HG03175 (cell line): ENCODE data around the gene HHATL.

ENCODE experiments used
- ATAC-seq: cut with Tn5 transposase; IDR thresholded peaks from one replicate; pipeline ENCODE4 v1.9.1; 2021; ENCODE audit warnings: mild to moderate bottlenecking, moderate library complexity; ENCODE audit not compliant: unreplicated experiment

Gene HHATL

DNA sequence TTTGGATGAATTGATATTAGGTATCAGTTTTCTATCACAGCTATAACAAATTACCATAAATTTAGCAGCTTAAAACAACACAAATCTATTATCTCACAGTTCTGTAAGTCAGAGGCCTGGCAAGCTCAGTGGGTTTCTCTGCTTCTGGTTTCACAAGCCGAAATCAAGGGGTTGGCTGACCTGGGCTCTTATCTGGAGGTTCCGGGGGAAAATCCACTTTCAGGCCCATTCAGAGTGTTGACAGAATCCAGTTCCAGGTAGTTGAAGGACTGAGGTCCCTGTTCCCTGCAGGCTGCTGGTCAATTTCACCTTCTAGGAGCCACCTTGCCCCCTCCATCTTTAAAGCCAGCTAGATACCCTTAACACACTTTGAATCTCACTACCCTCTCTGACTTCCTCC, 11.1 kb upstream of the HHATL start:
- ATAC-seq, result no peak

DNA sequence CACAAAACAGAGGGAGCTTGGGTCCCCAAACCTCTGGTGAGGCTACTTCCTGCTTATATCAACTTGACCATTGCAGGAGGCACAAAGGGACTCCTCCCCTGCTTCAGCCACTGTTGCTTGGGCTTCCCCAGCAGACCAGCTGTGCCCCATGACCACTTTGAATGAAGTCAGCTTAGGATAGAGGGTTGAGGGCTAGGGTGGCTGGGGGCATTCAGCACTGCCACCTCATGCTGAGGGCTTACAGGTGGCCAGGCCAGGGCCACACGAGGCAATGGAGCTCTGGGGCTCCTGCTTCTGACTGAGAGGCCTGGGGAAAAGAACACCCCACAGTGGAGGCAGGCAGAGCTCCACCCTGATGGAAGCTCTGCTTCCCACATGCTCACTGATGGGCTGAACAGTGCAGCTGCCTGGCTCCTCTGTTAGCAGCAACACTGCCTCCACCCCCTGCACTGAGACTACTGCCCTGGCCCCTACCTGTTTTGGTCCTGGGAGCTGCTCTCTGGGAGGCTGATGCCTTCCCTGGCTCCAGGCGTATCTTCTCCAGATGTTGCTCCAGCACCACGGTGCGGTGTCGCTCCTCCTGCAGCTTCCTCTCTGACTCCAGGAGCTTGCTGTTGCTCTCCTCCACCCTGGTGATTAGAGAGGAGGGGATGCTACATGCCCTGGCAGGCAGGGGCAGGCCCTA, 10.2 kb upstream of the HHATL start:
- no peak for ATAC-seq

DNA sequence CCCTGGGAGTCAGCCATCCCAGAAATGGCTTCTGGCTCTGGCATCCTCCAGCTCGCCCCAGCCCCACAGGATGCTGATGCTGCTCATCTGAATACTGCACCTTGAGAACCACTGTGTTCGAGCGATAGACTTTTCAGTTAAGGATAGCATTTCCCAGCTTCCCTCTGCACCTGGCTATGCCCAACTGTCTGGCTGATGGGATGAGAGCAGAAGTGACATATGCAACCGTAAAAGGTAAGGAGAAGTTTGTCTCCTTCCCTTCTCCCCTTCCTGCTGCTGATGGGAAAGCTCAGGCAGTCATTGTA, 9.7 kb upstream of the HHATL start:
- ATAC-seq, result no peak

DNA sequence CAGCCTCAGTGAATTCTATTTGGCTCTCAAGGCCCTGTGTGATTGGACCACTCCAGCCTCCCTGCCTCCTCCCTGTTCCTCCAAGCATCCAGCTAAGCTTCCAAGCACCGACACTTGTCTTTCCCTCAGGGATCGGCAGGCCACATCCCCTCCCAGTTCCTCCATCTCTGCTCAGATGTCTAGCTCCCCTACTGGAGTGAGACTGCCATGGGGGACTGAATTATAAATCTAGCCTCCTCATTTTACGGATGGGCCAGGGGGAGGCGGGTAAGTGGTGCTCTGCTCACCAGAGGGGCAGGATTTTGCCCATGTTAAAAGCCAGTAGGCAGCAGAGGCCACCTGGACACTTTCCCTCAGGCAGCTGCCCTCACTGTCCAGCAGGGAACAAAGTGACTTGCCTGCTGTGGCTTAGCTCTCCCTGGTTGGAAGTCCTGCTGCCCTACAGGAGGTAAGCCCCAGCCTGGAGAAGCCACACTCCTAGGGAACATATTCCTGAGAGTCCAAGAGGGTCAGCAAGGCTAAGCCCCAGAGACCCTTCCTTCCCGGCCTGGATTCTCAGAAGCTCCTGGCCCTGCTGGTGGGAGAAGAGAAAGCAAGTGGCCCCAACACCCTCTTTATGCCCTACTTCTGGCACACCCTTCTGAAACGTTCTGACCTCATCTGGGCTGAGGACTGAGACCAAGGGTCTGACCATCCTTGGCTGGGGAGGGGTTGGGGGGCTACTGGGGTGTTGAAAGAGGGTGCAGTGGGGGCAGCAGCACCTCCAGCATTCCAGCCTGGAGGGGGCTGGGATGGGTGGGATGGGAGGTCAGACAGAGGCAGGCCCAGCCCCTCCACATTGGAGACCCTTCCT, 9.1 kb upstream of the HHATL start:
- no peak for ATAC-seq

DNA sequence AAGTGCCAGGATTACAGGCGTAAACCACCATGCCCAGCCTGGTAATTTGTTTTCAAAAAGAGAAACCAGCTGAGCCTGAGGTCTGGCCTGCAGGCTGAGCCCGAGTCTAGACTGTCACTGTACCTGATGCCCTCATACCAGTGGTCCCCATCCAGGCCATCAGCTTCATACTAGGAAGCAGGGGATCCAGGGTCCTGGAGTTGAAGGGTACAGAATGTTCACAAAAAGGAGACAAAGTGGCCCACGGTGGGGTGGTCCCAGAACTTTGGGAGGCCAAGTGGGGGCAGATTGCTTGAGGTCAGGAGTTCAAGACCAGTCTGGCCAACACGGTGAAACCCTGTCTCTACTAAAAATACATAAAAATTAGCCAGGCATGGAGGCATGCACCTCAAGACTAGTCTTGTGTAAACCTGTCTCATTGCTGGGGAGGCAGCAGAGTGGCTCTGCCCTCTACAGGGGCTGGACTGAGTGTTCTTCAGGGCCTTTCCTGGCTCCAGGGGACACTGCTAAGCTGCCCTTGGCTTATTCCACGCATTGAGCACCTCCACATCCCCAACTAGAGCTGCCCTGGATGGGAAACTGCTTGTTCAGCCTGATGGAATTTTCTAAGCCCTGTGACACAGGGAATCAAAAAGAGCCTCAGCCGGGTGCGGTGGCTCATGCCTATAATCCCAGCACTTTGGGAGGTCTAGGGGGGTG, 7.9 kb upstream of the HHATL start:
- ATAC-seq, result no peak

DNA sequence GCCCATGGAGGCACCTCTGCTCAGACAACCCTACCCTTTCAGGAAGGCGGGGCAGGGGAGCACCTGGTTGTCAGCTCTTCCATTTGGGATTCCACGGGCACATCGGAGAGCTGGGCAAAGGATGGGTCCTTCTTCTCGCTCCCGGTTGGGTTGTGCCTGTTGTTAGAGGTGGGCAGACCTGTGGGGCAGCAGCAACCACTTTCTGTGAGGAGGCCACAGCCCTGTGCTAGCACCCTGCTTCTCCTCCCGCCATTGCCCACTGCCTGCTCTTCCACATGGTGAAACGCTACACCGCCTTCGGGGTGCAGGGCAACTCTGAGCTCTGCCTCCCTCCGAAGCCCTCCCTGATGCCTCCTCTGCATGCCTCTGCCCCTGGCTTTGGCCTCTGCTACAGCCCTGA, 7.0 kb upstream of the HHATL start:
- ATAC-seq, result no peak

DNA sequence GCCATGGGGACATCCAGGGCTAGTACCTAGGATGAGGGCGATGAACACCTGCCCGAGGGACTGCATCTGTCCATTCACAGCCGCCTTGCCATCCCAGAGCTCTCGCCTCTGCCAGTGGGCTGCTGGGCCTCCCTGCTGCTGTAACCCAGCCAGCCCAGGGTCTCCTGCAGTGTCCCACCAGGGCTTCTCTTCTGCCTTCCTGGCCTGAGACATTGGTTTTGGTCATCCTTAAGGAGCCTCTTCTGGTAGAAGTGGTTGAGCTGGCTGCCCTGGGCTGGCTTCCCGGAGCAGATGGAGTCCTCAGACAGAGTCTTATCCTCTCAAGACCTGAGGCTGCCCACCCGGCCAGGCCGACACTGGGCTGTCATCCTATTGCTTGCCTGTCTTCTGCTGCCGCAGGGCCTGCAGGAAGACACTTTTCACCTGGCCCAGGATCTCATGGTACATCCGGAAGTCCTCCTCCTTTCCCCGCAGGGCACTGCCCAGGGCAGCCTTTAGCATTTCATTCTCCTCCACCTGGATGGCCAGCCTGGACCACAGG, 6.1 kb upstream of the HHATL start:
- no peak for ATAC-seq

DNA sequence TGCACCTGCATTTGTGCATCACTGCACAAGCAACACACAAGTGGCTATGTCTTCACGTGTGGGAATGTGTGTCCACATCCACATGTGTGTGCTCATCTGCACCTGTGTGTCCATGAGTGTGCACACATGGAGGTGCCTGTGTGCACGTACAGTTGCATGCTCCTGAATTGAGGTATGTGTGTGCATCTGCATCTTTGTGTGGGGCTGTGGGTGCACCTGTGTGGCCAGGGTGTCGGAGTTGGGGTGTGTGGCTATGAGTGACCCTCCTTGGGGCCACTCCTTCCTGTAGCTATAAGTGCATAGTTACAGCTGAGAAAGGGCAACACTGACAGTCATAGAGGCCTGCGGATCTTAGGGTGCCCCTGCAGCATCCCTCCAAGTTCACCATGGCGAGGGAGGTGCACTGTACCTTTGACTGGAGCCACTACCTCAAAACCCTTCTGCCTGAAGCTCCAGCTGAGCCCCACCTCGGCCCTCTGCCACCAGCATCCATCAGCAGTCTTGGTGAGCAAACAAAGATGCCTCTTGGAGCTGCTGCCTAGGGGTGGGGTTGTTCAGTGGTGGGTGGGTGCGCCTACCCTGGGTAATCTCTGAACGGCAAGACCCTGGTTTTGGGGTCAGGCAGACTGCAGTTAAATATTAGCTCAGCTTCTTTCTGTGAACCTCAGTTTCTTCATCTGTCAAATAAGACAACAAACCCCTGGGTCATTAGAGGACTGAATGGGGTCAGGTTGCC, 5.2 kb upstream of the HHATL start:
- ATAC-seq, result no peak

DNA sequence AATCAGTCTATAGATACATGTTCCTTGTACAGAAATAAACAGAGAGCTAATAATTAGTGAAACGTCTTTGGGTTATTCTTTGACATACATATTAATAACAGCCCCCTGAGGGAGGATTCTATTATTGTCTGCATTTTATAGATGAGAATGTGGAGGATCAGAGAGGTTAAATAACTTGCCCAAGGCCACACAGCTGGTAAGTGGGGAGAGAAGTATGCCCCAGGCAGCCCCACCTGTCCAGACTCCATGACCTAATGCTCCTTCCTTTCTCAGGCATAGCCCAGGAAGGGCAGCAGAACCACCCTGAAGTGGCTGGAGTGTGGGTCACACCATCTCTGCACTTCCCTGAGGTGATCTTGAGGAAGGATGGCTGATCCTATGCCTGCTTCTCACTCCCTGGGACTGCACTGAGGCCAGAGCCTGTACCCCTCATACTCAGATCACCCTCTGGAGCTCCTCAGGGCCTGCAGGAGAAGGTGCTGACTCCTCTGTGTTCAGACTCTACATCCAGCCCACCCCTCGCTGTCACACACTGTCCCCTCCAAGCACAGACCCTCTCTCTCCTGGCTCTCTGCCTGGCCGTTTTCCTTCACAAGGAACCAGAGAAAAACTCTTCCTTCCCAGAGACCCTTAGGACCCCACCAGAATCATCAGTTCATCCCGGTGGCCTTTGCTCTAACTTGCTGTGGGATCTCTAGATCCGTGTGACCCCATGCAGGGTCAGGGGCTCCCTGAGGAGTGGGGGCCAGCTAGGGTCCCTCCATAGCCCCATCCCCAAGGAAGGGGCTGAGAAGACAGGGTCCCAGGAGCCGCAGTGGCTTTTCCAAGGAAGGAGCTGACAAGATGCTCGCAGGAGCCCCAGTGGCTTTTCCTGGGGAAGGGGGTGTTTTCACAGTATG, 4.4 kb upstream of the HHATL start:
- no peak for ATAC-seq

DNA sequence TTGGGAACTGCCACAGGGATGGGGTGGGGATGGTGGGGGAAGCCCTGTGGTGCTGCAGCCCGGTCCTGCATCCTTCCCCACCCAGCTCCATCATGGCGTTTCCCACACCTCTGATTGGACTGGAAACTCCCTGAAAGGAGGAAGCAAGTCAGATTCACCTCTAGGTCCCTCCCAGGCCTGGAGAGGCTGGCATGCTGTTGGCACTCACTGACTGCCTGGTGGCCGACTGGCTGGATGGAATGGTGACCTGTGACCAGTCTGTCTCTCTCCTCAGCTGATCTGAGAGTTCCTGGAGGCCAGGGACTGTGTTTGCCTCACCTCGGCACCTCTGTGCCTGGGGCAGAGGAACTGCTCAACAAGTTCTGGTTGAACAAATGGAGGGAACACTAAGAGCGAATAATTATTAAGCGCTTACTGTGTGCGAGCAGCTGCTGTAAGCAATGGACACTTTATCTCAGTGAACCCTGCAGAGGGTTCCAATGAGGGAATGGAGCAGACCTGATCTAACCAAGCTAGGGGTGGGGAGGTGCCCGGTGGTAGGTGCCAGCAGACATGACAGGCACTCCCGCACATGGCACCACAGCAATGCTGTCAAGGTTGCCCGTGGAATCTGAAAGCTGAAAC, 3.5 kb upstream of the HHATL start:
- no peak for ATAC-seq

DNA sequence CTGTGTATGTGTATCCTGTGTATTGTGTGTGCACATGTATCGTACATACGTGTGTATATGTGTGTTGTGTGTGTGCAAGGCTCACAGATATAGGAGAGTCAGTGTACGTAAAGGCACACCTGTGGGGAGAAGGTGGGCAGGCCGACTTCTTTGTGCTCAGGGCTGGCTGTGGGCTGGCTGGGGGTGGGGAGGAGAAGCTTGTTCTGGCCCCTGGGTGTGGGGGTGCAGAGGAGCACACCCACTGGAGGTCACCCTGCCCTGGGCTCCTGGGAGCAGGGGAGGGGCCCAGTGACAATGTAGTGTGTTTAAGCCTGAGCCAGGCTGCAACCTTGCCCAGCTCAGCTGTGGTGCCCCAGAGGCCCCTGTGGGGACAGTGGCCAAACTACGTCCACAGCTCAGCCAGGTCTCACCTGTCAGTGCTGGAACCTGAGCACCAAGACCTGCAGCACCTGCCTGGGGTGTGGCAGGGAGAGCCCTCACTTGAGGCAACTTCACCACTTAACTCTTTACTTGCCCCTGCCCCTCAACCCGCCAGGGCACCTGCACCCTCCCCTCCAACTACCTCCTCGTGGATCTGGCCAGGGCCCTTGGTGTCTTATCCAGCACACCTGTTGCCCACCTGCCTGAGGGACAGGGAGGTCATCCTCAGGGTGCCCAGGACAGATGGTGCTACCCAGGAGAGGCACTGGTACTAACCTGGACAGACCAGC, 2.6 kb upstream of the HHATL start:
- no peak for ATAC-seq

DNA sequence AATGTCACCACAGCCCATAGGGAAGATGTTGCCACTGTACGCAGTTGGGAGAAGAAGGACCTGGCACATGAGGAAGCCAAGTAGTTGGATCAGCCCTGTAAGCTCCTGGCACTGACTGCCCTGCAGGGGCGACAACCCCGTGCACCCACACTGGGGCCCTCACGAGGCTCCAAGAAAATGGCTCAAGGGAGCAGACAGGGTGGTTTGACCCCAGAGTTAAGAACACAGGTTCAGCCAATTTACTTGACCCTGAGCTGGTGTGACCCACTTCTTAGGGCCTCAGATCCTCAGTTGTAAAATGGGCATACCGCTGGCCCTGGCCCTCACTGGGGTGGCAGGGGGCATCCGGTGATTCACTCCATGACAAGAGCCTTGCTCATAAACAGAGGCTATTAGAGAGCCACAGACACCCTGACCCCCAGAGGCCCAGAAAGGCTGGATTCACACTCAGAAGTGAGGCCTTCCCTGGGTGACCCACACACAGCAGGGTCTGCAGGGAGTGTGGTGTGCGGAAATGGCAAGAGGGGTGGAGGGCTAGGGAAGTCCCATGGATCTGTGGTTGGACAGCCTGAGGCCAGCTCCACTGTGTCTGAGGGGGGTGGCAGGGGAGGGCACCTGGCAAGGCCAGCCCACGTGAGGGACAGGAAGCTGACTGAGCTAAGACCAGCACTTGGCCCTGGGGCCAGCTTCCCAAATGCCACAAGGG, 1.7 kb upstream of the HHATL start:
- no peak for ATAC-seq

DNA sequence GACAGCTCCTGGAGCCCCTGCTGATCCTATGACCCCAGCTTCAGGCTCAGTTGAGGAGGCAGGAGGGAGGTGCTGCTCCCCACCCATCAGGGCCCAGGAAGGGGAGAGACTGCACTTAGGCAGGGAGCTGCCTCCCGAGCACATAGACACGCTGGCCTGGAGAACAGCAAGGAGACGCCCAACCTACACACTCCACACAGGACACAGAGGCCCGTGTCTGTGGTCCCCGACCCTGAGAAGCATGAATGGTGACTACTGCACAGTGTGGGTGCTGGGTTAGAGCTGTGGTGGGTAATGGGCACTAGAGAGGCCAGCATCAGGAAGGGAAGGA, 1.1 kb upstream of the HHATL start:
- no peak for ATAC-seq

DNA sequence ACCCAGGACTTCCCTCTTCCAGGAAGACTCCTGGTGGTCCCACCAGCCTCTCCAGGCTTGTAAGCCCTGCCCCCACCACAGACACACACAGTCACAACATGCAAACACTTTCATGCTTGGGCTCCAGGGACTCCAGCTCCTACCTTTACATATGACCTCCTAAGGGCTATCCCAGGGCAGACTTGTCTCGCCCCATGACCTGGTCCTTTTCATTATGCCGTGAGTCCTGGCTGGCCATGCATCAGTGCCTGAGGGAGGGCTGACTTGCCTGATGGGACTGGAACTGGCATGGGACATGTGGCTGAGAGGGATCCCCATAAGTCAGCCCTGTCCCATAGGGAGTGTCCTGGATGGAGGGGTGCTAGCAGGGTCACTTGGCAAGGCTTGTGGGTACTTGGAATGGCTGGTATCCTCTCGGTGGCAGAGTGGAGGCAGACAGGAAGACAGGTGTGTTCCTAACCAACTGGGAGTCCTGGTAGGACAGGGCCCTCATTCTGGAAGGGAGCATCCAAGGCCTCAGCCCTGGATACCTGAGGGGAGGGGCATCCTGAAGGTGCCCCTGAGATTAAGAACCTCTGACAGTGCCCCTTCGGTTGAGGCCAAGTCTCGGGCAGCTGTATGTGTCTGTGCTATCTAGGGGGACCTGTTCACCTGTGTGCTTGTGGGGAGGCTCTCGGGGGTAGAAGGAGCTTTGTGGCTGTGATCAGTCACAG, 540 bp upstream of the HHATL start:
- ATAC-seq, result no peak

DNA sequence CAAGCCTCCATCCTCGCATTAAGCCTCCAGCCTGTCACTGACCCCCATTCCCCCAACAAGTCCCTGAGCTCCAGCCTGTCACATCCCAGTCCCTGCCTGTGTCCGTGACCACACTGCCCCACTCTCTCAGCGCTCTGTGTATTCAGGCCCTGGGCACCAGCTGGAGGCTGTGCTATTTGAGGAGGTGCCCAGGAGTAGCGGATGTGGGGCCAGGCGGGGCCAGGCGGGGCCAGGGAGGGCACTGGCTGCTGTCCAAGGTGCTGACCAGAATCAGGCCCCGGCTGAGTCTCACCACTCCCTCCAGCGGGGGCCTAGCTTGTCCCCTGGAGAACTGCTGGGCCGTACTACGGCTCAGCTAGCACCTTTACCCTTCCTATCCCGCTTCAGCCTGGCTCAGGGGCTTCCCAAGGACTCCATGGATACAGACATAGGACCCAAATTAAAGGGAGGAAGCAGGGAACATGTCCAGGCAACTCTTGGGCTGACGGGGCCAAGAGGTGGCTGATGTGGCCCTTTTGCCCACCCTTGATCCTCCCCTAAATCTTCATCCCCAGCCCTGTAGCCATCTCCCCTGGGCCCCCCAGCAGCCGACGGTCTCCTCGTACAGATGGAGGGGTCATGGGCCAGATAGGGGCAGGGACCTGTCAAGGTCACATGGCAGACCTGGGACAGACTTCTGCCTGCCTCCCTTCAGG, 1.1 kb downstream of the HHATL start:
- ATAC-seq, result no peak

DNA sequence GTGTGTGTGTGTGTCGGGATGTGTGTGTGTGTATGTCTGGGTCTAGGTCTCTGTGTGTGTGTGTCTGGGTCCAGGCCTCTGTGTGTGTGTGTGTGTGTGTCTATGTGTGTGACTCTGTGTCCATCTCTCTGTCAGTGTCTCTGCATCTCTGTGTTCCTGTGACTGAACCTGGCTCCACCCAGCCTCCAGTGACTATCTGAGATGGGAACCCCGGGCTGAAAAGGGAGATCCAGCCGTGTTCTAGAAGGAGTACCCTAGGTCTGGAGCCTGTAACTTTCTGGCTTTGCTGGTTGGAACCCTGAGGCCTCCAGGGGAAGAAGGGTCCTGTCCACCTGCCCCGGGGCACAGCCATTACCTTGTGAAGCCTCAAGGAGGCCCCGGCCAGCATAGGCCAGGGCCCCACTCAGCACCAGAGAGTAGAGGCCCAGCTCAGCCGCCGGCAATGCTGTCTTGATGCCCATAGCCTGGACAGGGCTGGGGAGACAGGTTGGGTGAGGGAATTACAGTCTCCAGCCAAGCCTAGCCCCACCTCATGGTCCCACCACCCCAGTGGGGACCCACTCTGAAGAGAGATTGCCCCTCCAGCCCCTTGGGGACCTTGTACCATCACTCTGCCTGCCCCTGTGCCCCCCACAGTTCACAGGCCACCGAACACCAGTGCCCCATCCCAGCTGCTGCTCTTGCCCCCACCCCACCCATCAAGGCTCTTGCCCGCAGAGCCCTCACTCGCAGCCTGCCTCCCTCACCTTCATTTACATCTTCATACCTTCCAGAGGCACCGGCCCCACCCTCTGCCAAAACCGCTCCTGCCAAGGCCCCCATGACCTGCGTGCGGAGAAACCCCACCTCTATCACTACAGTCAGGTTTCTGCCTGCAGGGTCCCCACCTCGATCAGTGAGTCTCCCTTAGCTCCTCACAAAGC, 2.0 kb downstream of the HHATL start:
- ATAC-seq, result no peak
